Neural progenitor cell (in vitro differentiated cells): ENCODE data around the gene MPEG1.

ENCODE experiments used
- EZH2 ChIP-seq: fragments of 200-600 bp; sonication (generic); IDR thresholded peaks from 2 replicates; pipeline ENCODE4 v1.6.1; 2017; ENCODE audit warnings: antibody characterized with exemption, mild to moderate bottlenecking, moderate library complexity
- TF ChIP-seq, protein P1 (sequence below): fragments of 200-600 bp; sonication (generic); IDR thresholded peaks from 2 replicates; pipeline ENCODE4 v1.5.1; 2017; ENCODE audit warnings: antibody characterized with exemption, mild to moderate bottlenecking

DNA sequence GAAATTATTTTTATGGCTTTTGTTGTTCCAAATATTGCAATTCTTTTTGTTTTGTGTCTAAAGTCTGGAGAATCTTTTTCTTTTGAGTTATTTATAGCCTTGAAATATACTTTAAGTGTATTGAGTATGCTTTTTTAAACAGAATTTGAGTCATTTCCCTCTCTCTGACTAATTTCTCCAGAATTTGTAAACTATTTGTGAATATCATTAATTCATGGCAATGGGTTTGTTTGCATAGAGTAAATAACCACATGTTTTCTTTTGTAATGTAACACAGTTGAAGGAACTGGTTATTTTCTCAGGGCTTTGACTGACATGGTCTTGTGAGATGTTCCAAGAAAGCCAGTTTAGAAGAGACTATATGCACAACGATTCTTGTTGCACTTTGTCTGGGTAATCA lies 30.9 kb upstream of the MPEG1 start:
- TF ChIP-seq, protein P1, sequence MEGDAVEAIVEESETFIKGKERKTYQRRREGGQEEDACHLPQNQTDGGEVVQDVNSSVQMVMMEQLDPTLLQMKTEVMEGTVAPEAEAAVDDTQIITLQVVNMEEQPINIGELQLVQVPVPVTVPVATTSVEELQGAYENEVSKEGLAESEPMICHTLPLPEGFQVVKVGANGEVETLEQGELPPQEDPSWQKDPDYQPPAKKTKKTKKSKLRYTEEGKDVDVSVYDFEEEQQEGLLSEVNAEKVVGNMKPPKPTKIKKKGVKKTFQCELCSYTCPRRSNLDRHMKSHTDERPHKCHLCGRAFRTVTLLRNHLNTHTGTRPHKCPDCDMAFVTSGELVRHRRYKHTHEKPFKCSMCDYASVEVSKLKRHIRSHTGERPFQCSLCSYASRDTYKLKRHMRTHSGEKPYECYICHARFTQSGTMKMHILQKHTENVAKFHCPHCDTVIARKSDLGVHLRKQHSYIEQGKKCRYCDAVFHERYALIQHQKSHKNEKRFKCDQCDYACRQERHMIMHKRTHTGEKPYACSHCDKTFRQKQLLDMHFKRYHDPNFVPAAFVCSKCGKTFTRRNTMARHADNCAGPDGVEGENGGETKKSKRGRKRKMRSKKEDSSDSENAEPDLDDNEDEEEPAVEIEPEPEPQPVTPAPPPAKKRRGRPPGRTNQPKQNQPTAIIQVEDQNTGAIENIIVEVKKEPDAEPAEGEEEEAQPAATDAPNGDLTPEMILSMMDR: no peak
- TF ChIP-seq EZH2: no peak
